Stimulated activated CD4-positive, alpha-beta T cell treated with anti-CD3 and anti-CD28 coated beads, Interleukin-15, amount 100 ng/mL, for 1 hour (primary cell): ENCODE data around the gene P2RY11.

Experiments used
- DNase-seq, 2 donors: peaks; one replicate each; pipeline ENCODE4 v3.0.0-alpha.2; 2020; ENCODE audit warnings: low read depth in 1 of 2, low spot score in 1 of 2

Gene P2RY11

GRCh38 chr19:10111405-10111811 is at the start of gene P2RY11:
P2RY11 (plus strand) TSS chr19:10111693; CDS start chr19:10111722, 29 bp downstream.
- DNase-seq = no peak

GRCh38 chr19:10061717-10062310 is 49.7 kb upstream of the P2RY11 start:
- no peak for DNase-seq

GRCh38 chr19:10068205-10068604 is 43.3 kb upstream of the P2RY11 start:
- DNase-seq = no peak

GRCh38 chr19:10069046-10069445 is 42.4 kb upstream of the P2RY11 start:
- no peak for DNase-seq

GRCh38 chr19:10070730-10071446 is 40.6 kb upstream of the P2RY11 start:
- DNase-seq = no peak

- no peak for DNase-seq
Observed at GRCh38 chr19:10074153-10074552, 37.3 kb upstream of the P2RY11 start.

GRCh38 chr19:10076535-10076934 is 35.0 kb upstream of the P2RY11 start:
- no peak for DNase-seq

GRCh38 chr19:10078329-10078728 is 33.2 kb upstream of the P2RY11 start:
- no peak for DNase-seq

GRCh38 chr19:10079031-10079453 is 32.5 kb upstream of the P2RY11 start:
- no peak for DNase-seq

GRCh38 chr19:10083911-10084310 is 27.6 kb upstream of the P2RY11 start:
- DNase-seq = no peak

- DNase-seq = no peak
Observed at GRCh38 chr19:10084803-10085202, 26.7 kb upstream of the P2RY11 start.

GRCh38 chr19:10085641-10086590 is 25.6 kb upstream of the P2RY11 start, which contains the start of gene SHFL:
SHFL (plus strand) TSS chr19:10086317; CDS start chr19:10086428, 111 bp downstream.
- DNase-seq = peak; percentile 71 to 73

- DNase-seq = no peak
Observed at GRCh38 chr19:10086591-10087192, 24.8 kb upstream of the P2RY11 start.

- no peak for DNase-seq
Observed at GRCh38 chr19:10087296-10088061, 24.0 kb upstream of the P2RY11 start.

GRCh38 chr19:10088949-10089554 is 22.4 kb upstream of the P2RY11 start:
- no peak for DNase-seq

GRCh38 chr19:10089801-10090375 is 21.6 kb upstream of the P2RY11 start:
- DNase-seq = no peak

- no peak for DNase-seq
Observed at GRCh38 chr19:10091370-10091687, 20.2 kb upstream of the P2RY11 start.

GRCh38 chr19:10091895-10092641 is 19.4 kb upstream of the P2RY11 start:
- DNase-seq = no peak

- no peak for DNase-seq
Observed at GRCh38 chr19:10092648-10093294, 18.7 kb upstream of the P2RY11 start.
